Activated CD4-positive, alpha-beta memory T cell treated with anti-CD3 and anti-CD28 coated beads, Interleukin-2, amount 10 ng/mL, durations not matched to agents 7 days and 5 days (primary cell): ENCODE measurements around the gene FAM13C. TPM values are rescaled to one million over a fixed set of nuclear protein-coding genes. Genes with fewer than 3 reads are reported as not detected.

Experiments used
- CTCF ChIA-PET: fragments of 350-600 bp; sonication (Branson Sonifier 250); formaldehyde crosslinking; loops from one replicate; lab custom pipeline; 2021; ENCODE audit warnings: antibody characterized with exemption, inconsistent platforms; lab: Charles Lee
- POLR2A ChIA-PET: fragments of 350-600 bp; sonication (Branson Sonifier 250); formaldehyde crosslinking; loops from one replicate; lab custom pipeline; 2021; ENCODE audit warnings: antibody characterized with exemption; lab: Charles Lee
- DNase-seq: peaks from one replicate; pipeline ENCODE4 v3.0.0-alpha.2; 2020
- H3K27ac Mint-ChIP-seq: one replicate; pipeline ENCODE4 v1.8.0; 2021; ENCODE audit warnings: mild to moderate bottlenecking, mixed read lengths
- H3K27me3 Mint-ChIP-seq: one replicate; pipeline ENCODE4 v1.8.0; 2021; ENCODE audit warnings: mixed read lengths
- H3K36me3 Mint-ChIP-seq: one replicate; pipeline ENCODE4 v1.8.0; 2021; ENCODE audit warnings: low read depth, mixed read lengths
- H3K4me1 Mint-ChIP-seq: one replicate; pipeline ENCODE4 v1.8.0; 2021; ENCODE audit warnings: mixed read lengths
- H3K4me3 Mint-ChIP-seq: one replicate; pipeline ENCODE4 v1.8.0; 2021; ENCODE audit warnings: mild to moderate bottlenecking, mixed read lengths
- H3K9me3 Mint-ChIP-seq: one replicate; pipeline ENCODE4 v1.8.0; 2021; ENCODE audit warnings: mixed read lengths
- total RNA-seq, 2 experiments: library from RNA; stranded (reverse); gene quantifications; one replicate each; pipeline ENCODE4 v1.2.3, GENCODE V29; 2021

Gene FAM13C
- total RNA-seq, 2 experiments from 2014 or later, result not detected

GRCh38 chr10:59323831-59324401 lies 38.4 kb downstream of the FAM13C start:
- Mint-ChIP-seq H3K9me3 (no peaks in the 10 kb centered on the region), H3K4me3 (no peak overlapping the region), H3K4me1 (no peaks in the 10 kb centered on the region), H3K27me3 (no peaks in the 10 kb centered on the region), H3K27ac (no peak overlapping the region), H3K36me3 (no peaks in the 10 kb centered on the region)
- ChIA-PET CTCF (no interaction called here), POLR2A (no interaction called here)
- DNase-seq, result no peak

GRCh38 chr10:59323036-59323459 lies 39.3 kb downstream of the FAM13C start:
- Mint-ChIP-seq H3K4me3 (no peak overlapping the region), H3K9me3 (no peaks in the 10 kb centered on the region), H3K27me3 (no peaks in the 10 kb centered on the region), H3K36me3 (no peaks in the 10 kb centered on the region), H3K4me1 (no peaks in the 10 kb centered on the region), H3K27ac (no peak overlapping the region)
- DNase-seq, result no peak
- ChIA-PET CTCF (no interaction called here), POLR2A (no interaction called here)

- Mint-ChIP-seq H3K4me3 (no peak overlapping the region), H3K27me3 (no peaks in the 10 kb centered on the region), H3K27ac (no peak overlapping the region), H3K9me3 (no peaks in the 10 kb centered on the region), H3K4me1 (no peaks in the 10 kb centered on the region), H3K36me3 (no peaks in the 10 kb centered on the region)
- CTCF ChIA-PET, result interaction anchor here (0.6 kb wide), 1 partner anchor 452 kb away, joined by 5 read pairs; no protein-coding TSS in a partner anchor
- POLR2A ChIA-PET, result no interaction called here
- no peak for DNase-seq
These were observed 40.2 kb downstream of the FAM13C start for GRCh38 chr10:59322131-59322530.

- H3K27ac Mint-ChIP-seq, result no peak overlapping the region
- ChIA-PET POLR2A (no interaction called here), CTCF (no interaction called here)
- H3K4me1 Mint-ChIP-seq, result no peaks in the 10 kb centered on the region
- H3K4me3 Mint-ChIP-seq, result no peak overlapping the region
- H3K36me3 Mint-ChIP-seq, result no peaks in the 10 kb centered on the region
- H3K9me3 Mint-ChIP-seq, result no peaks in the 10 kb centered on the region
- no peak for DNase-seq
- no peaks in the 10 kb centered on the region for H3K27me3 Mint-ChIP-seq
These were observed 42.0 kb downstream of the FAM13C start for GRCh38 chr10:59320355-59320754.

GRCh38 chr10:59319854-59320253 lies 42.5 kb downstream of the FAM13C start:
- ChIA-PET POLR2A (no interaction called here), CTCF (no interaction called here)
- DNase-seq, result no peak
- Mint-ChIP-seq H3K36me3 (no peaks in the 10 kb centered on the region), H3K9me3 (no peaks in the 10 kb centered on the region), H3K27ac (no peak overlapping the region), H3K27me3 (no peaks in the 10 kb centered on the region), H3K4me1 (no peaks in the 10 kb centered on the region), H3K4me3 (no peak overlapping the region)

- Mint-ChIP-seq H3K4me1 (no peaks in the 10 kb centered on the region), H3K27me3 (no peaks in the 10 kb centered on the region), H3K27ac (no peak overlapping the region), H3K36me3 (no peaks in the 10 kb centered on the region), H3K4me3 (no peak overlapping the region), H3K9me3 (no peaks in the 10 kb centered on the region)
- ChIA-PET POLR2A (no interaction called here), CTCF (no interaction called here)
- no peak for DNase-seq
These were observed 45.3 kb downstream of the FAM13C start for GRCh38 chr10:59317066-59317465.

- Mint-ChIP-seq H3K4me3 (no peak overlapping the region), H3K27me3 (no peaks in the 10 kb centered on the region), H3K9me3 (no peaks in the 10 kb centered on the region), H3K36me3 (no peaks in the 10 kb centered on the region), H3K27ac (no peak overlapping the region), H3K4me1 (no peaks in the 10 kb centered on the region)
- DNase-seq, result no peak
- ChIA-PET CTCF (no interaction called here), POLR2A (no interaction called here)
These were observed 46.9 kb downstream of the FAM13C start for GRCh38 chr10:59315465-59315864.

GRCh38 chr10:59314268-59314667 lies 48.1 kb downstream of the FAM13C start:
- Mint-ChIP-seq H3K9me3 (no peaks in the 10 kb centered on the region), H3K4me1 (no peaks in the 10 kb centered on the region), H3K4me3 (no peak overlapping the region), H3K27ac (no peak overlapping the region), H3K36me3 (no peaks in the 10 kb centered on the region), H3K27me3 (no peaks in the 10 kb centered on the region)
- POLR2A ChIA-PET, result no interaction called here
- CTCF ChIA-PET, result no interaction called here
- no peak for DNase-seq

- H3K27me3 Mint-ChIP-seq, result no peaks in the 10 kb centered on the region
- no peaks in the 10 kb centered on the region for H3K36me3 Mint-ChIP-seq
- no peak overlapping the region for H3K4me3 Mint-ChIP-seq
- ChIA-PET CTCF (interaction anchor here (0.6 kb wide), 1 partner anchor 94 kb away, joined by 6 read pairs; no protein-coding TSS in a partner anchor), POLR2A (no interaction called here)
- no peaks in the 10 kb centered on the region for H3K4me1 Mint-ChIP-seq
- DNase-seq, result no peak
- H3K9me3 Mint-ChIP-seq, result no peaks in the 10 kb centered on the region
- no peak overlapping the region for H3K27ac Mint-ChIP-seq
These were observed 50.1 kb downstream of the FAM13C start for GRCh38 chr10:59312247-59312646.

- no peaks in the 10 kb centered on the region for H3K36me3 Mint-ChIP-seq
- H3K27me3 Mint-ChIP-seq, result no peaks in the 10 kb centered on the region
- no peak overlapping the region for H3K27ac Mint-ChIP-seq
- ChIA-PET CTCF (no interaction called here), POLR2A (no interaction called here)
- no peaks in the 10 kb centered on the region for H3K4me1 Mint-ChIP-seq
- no peak overlapping the region for H3K4me3 Mint-ChIP-seq
- H3K9me3 Mint-ChIP-seq, result no peaks in the 10 kb centered on the region
- DNase-seq, result no peak
These were observed 51.3 kb downstream of the FAM13C start for GRCh38 chr10:59311025-59311424.

- no peak overlapping the region for H3K27ac Mint-ChIP-seq
- no peaks in the 10 kb centered on the region for H3K36me3 Mint-ChIP-seq
- H3K4me3 Mint-ChIP-seq, result no peak overlapping the region
- DNase-seq, result no peak
- no peaks in the 10 kb centered on the region for H3K9me3 Mint-ChIP-seq
- no peaks in the 10 kb centered on the region for H3K4me1 Mint-ChIP-seq
- ChIA-PET CTCF (no interaction called here), POLR2A (no interaction called here)
- no peaks in the 10 kb centered on the region for H3K27me3 Mint-ChIP-seq
These were observed 51.9 kb downstream of the FAM13C start for GRCh38 chr10:59310324-59310914.

GRCh38 chr10:59304521-59305097 lies 57.7 kb downstream of the FAM13C start:
- ChIA-PET CTCF (no interaction called here), POLR2A (no interaction called here)
- DNase-seq, result no peak
- no peak overlapping the region for H3K27ac Mint-ChIP-seq
- H3K4me3 Mint-ChIP-seq, result no peak overlapping the region
- no peaks in the 10 kb centered on the region for H3K9me3 Mint-ChIP-seq
- no peaks in the 10 kb centered on the region for H3K4me1 Mint-ChIP-seq
- no peaks in the 10 kb centered on the region for H3K36me3 Mint-ChIP-seq
- no peaks in the 10 kb centered on the region for H3K27me3 Mint-ChIP-seq

- Mint-ChIP-seq H3K27me3 (no peaks in the 10 kb centered on the region), H3K4me1 (no peaks in the 10 kb centered on the region), H3K27ac (no peak overlapping the region), H3K4me3 (no peak overlapping the region), H3K36me3 (no peaks in the 10 kb centered on the region), H3K9me3 (no peaks in the 10 kb centered on the region)
- DNase-seq, result no peak
- ChIA-PET POLR2A (no interaction called here), CTCF (no interaction called here)
These were observed 59.3 kb downstream of the FAM13C start for GRCh38 chr10:59303018-59303417.

- Mint-ChIP-seq H3K4me3 (no peak overlapping the region), H3K27me3 (no peaks in the 10 kb centered on the region), H3K27ac (no peak overlapping the region), H3K9me3 (no peaks in the 10 kb centered on the region), H3K4me1 (no peaks in the 10 kb centered on the region), H3K36me3 (no peaks in the 10 kb centered on the region)
- ChIA-PET POLR2A (no interaction called here), CTCF (no interaction called here)
- no peak for DNase-seq
These were observed 60.0 kb downstream of the FAM13C start for GRCh38 chr10:59302381-59302780.
